NCI-H226 (cell line): ENCODE data around the gene PRDM12.

ENCODE experiments used
- DNase-seq: peaks from one replicate; pipeline ENCODE4 v3.0.0-alpha.2; 2015

Gene PRDM12

GRCh38 chr9:130732136-130732535 lies 67.7 kb downstream of the PRDM12 start:
- no peak for DNase-seq
